SU-DHL-6 (cell line): ENCODE results near the gene ZNF512B.

ENCODE experiments used
- CTCF ChIP-seq: fragments of 200-600 bp; sonication (generic); IDR thresholded peaks from one replicate; pipeline ENCODE4 v1.5.1; 2017; ENCODE audit warnings: antibody characterized with exemption, mild to moderate bottlenecking, low read length, moderate library complexity; ENCODE audit not compliant: insufficient read depth, poor library complexity, severe bottlenecking
- EZH2phosphoT487 ChIP-seq: fragments of 200-600 bp; sonication (generic), shearing (Covaris generic); conservative IDR thresholded peaks from 2 replicates; pipeline ENCODE4 v1.6.1; 2018; ENCODE audit warnings: mild to moderate bottlenecking, antibody characterized with exemption, low read length, moderate library complexity, mixed read lengths

GRCh38 chr20:63964412-63964811 lies 5.3 kb downstream of the ZNF512B start:
- no peak for TF ChIP-seq CTCF
- no peak for TF ChIP-seq EZH2phosphoT487
